GM12874 (cell line): ENCODE results near the gene SH3PXD2A.
A peak's percentile ranks its signal among the peaks of the same experiment; 100 is the strongest.

ENCODE experiments used
- CTCF ChIP-seq: IDR thresholded peaks from 2 replicates; pipeline ENCODE4 v1.5.1; 2011; ENCODE audit warnings: low read depth, mild to moderate bottlenecking, control low read depth, low read length, moderate library complexity; ENCODE audit not compliant: insufficient read depth

The SH3PXD2A gene

GRCh38 chr10:103786020-103786419 is 69.4 kb downstream of the SH3PXD2A start:
- TF ChIP-seq CTCF = no peak

GRCh38 chr10:103784723-103785418 is 70.5 kb downstream of the SH3PXD2A start:
- no peak for TF ChIP-seq CTCF

- no peak for TF ChIP-seq CTCF
Measured at GRCh38 chr10:103784089-103784488, 71.3 kb downstream of the SH3PXD2A start.

GRCh38 chr10:103783681-103784080 is 71.7 kb downstream of the SH3PXD2A start:
- TF ChIP-seq CTCF = no peak

- 0 out of 2 replicates have a peak, but pooled peaks have one; percentile 26 for TF ChIP-seq CTCF
Measured at GRCh38 chr10:103781329-103782061, 73.9 kb downstream of the SH3PXD2A start.

GRCh38 chr10:103780242-103781149 is 74.9 kb downstream of the SH3PXD2A start:
- TF ChIP-seq CTCF = no peak
